ENCODE measurements around the gene LAD1. TPM values are rescaled to one million over a fixed set of nuclear protein-coding genes. Genes with fewer than 3 reads are reported as not detected.

The LAD1 gene
- total and polyA plus RNA-seq, 2 donors (not counting 1 experiment from before 2014, with no cell fraction given): not detected

- Histone ChIP-seq H3K4me2 (ENCODE audit: extremely low read depth, insufficient read depth, low read length) (no peak overlapping the region), H3K27ac (ENCODE audit: insufficient read depth, low read length) (no peak overlapping the region), H3K79me2 (ENCODE audit: control insufficient read depth, insufficient read depth, low read length) (no peaks in the 10 kb centered on the region), H3K4me3 (replicated peaks in 1 of 4; ENCODE audit: control extremely low read depth in 1 of 4, insufficient read depth in 1 of 4, low read depth in 3 of 4, low read length in 4 of 4) (no peak overlapping the region), H4K20me1 (ENCODE audit: control insufficient read depth, extremely low read depth, insufficient read depth, low read length) (no peaks in the 10 kb centered on the region), H2AFZ (ENCODE audit: low read length) (no peak overlapping the region), H3K4me1 (ENCODE audit: control insufficient read depth, extremely low read depth, insufficient read depth, low read length) (no peaks in the 10 kb centered on the region), H3K27me3 (ENCODE audit: control insufficient read depth, insufficient read depth, low read length) (peaks cover 59% of the 10 kb centered on the region), H3K9ac (ENCODE audit: insufficient read depth, low read length) (no peak overlapping the region), H3K36me3 (ENCODE audit: control insufficient read depth, insufficient read depth, low read length) (no peaks in the 10 kb centered on the region), H3K9me3 (ENCODE audit: control insufficient read depth, insufficient read depth, low read depth, low read length) (no peaks in the 10 kb centered on the region)
- no peak for DNase-seq (ENCODE audit: low read depth in 2 of 2)
- TF ChIP-seq, protein P1, sequence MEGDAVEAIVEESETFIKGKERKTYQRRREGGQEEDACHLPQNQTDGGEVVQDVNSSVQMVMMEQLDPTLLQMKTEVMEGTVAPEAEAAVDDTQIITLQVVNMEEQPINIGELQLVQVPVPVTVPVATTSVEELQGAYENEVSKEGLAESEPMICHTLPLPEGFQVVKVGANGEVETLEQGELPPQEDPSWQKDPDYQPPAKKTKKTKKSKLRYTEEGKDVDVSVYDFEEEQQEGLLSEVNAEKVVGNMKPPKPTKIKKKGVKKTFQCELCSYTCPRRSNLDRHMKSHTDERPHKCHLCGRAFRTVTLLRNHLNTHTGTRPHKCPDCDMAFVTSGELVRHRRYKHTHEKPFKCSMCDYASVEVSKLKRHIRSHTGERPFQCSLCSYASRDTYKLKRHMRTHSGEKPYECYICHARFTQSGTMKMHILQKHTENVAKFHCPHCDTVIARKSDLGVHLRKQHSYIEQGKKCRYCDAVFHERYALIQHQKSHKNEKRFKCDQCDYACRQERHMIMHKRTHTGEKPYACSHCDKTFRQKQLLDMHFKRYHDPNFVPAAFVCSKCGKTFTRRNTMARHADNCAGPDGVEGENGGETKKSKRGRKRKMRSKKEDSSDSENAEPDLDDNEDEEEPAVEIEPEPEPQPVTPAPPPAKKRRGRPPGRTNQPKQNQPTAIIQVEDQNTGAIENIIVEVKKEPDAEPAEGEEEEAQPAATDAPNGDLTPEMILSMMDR (conservative IDR thresholded peaks at IDR 0.05 in 1 of 2, IDR thresholded peaks at IDR 0.05 in 1 of 2; ENCODE audit: low read depth in 1 of 2, low read length in 2 of 2): no peak
- no peak for TF ChIP-seq EZH2 (IDR thresholded peaks at IDR 0.05; ENCODE audit: low read length, missing control alignments)
Measured at GRCh38 chr1:201400212-201400851, 1.2 kb upstream of the LAD1 start.

- H3K79me2 ChIP-seq (ENCODE audit: control insufficient read depth, insufficient read depth, low read length): no peaks in the 10 kb centered on the region
- no peak overlapping the region for H3K27ac ChIP-seq (ENCODE audit: insufficient read depth, low read length)
- no peak overlapping the region for H3K4me2 ChIP-seq (ENCODE audit: extremely low read depth, insufficient read depth, low read length)
- H3K4me3 ChIP-seq (replicated peaks in 1 of 4; ENCODE audit: control extremely low read depth in 1 of 4, insufficient read depth in 1 of 4, low read depth in 3 of 4, low read length in 4 of 4): no peak overlapping the region
- no peaks in the 10 kb centered on the region for H3K9me3 ChIP-seq (ENCODE audit: control insufficient read depth, insufficient read depth, low read depth, low read length)
- no peaks in the 10 kb centered on the region for H3K4me1 ChIP-seq (ENCODE audit: control insufficient read depth, extremely low read depth, insufficient read depth, low read length)
- H3K9ac ChIP-seq (ENCODE audit: insufficient read depth, low read length): no peak overlapping the region
- DNase-seq (ENCODE audit: low read depth in 2 of 2): peak in 1 of 2 donors; percentile 19
- H4K20me1 ChIP-seq (ENCODE audit: control insufficient read depth, extremely low read depth, insufficient read depth, low read length): no peaks in the 10 kb centered on the region
- no peaks in the 10 kb centered on the region for H3K36me3 ChIP-seq (ENCODE audit: control insufficient read depth, insufficient read depth, low read length)
- TF ChIP-seq, protein P1 (conservative IDR thresholded peaks at IDR 0.05 in 1 of 2, IDR thresholded peaks at IDR 0.05 in 1 of 2; ENCODE audit: low read depth in 1 of 2, low read length in 2 of 2): no peak
- peak; percentile 96 for TF ChIP-seq EZH2 (IDR thresholded peaks at IDR 0.05; ENCODE audit: low read length, missing control alignments)
- no peak overlapping the region for H2AFZ ChIP-seq (ENCODE audit: low read length)
- peaks cover 60% of the 10 kb centered on the region for H3K27me3 ChIP-seq (ENCODE audit: control insufficient read depth, insufficient read depth, low read length)
Measured at GRCh38 chr1:201399352-201400126, 415 bp upstream of the LAD1 start.

DNA sequence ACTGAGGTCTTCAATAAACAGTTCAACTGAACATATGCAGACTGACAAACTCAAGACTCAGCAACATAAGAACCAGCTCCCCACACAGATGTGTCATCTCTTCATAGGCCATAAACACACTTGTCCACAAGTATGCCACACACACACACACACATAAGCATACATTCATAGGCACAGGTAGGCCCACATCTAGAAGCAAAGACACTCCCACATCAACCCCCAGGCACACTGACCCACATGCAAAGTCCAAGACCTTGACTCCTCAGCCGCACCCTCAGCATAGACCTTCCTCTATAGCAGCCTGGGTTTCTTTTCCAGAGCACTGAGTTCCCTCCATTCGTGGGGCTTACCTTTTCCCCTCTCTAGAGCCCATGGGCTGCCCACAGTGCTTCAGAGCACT, 1.4 kb downstream of the LAD1 start:
- no peak overlapping the region for H2AFZ ChIP-seq (ENCODE audit: low read length)
- H3K36me3 ChIP-seq (ENCODE audit: control insufficient read depth, insufficient read depth, low read length): no peaks in the 10 kb centered on the region
- no peak overlapping the region for H3K4me3 ChIP-seq (replicated peaks in 1 of 4; ENCODE audit: control extremely low read depth in 1 of 4, insufficient read depth in 1 of 4, low read depth in 3 of 4, low read length in 4 of 4)
- DNase-seq (ENCODE audit: low read depth in 2 of 2): no peak
- no peak overlapping the region for H3K27ac ChIP-seq (ENCODE audit: insufficient read depth, low read length)
- H3K4me1 ChIP-seq (ENCODE audit: control insufficient read depth, extremely low read depth, insufficient read depth, low read length): no peaks in the 10 kb centered on the region
- H3K79me2 ChIP-seq (ENCODE audit: control insufficient read depth, insufficient read depth, low read length): no peaks in the 10 kb centered on the region
- H3K4me2 ChIP-seq (ENCODE audit: extremely low read depth, insufficient read depth, low read length): no peak overlapping the region
- no peaks in the 10 kb centered on the region for H4K20me1 ChIP-seq (ENCODE audit: control insufficient read depth, extremely low read depth, insufficient read depth, low read length)
- peaks cover 55% of the 10 kb centered on the region for H3K27me3 ChIP-seq (ENCODE audit: control insufficient read depth, insufficient read depth, low read length)
- TF ChIP-seq, protein P1 (conservative IDR thresholded peaks at IDR 0.05 in 1 of 2, IDR thresholded peaks at IDR 0.05 in 1 of 2; ENCODE audit: low read depth in 1 of 2, low read length in 2 of 2): no peak
- no peak for TF ChIP-seq EZH2 (IDR thresholded peaks at IDR 0.05; ENCODE audit: low read length, missing control alignments)
- H3K9me3 ChIP-seq (ENCODE audit: control insufficient read depth, insufficient read depth, low read depth, low read length): no peaks in the 10 kb centered on the region
- H3K9ac ChIP-seq (ENCODE audit: insufficient read depth, low read length): no peak overlapping the region

Data from fibroblast of lung (primary cell).